Fibroblast of skin of back (primary cell): Measurements from ENCODE around the gene ZSCAN23. TPM values are rescaled to one million over a fixed set of nuclear protein-coding genes. Genes with fewer than 3 reads are reported as not detected.
"Not testable (repeated sequence)": the region's sequence is repeated elsewhere in the genome, so short reads cannot be mapped to it uniquely, and the experiment has no call there.

Experiments
- DNase-seq: peaks from one replicate; pipeline ENCODE4 v3.0.0-alpha.2; 2013
- polyA plus RNA-seq, 2 experiments: library from polyadenylated mRNA; unstranded; fragments of 120-200 nt; gene quantifications; one replicate each; pipeline ENCODE4 v1.2.1, GENCODE V29; 2013; ENCODE audit not compliant: insufficient read length in 2 of 2

The ZSCAN23 gene
- polyA plus RNA-seq (2013, experiment 1 of 2; ENCODE audit: insufficient read length) = 1.3 TPM
- polyA plus RNA-seq (2013, experiment 2 of 2; ENCODE audit: insufficient read length) = 2.0 TPM

GRCh38 chr6:28443112-28443773 is at the start of gene ZSCAN23:
TSS of gene ZSCAN23 (minus strand) at chr6:28443491. CDS start at chr6:28436266, 7,225 bp downstream.
- peak; percentile 88 for DNase-seq

GRCh38 chr6:28491984-28492317 is 48.7 kb upstream of the ZSCAN23 start:
- DNase-seq = no peak

DNA sequence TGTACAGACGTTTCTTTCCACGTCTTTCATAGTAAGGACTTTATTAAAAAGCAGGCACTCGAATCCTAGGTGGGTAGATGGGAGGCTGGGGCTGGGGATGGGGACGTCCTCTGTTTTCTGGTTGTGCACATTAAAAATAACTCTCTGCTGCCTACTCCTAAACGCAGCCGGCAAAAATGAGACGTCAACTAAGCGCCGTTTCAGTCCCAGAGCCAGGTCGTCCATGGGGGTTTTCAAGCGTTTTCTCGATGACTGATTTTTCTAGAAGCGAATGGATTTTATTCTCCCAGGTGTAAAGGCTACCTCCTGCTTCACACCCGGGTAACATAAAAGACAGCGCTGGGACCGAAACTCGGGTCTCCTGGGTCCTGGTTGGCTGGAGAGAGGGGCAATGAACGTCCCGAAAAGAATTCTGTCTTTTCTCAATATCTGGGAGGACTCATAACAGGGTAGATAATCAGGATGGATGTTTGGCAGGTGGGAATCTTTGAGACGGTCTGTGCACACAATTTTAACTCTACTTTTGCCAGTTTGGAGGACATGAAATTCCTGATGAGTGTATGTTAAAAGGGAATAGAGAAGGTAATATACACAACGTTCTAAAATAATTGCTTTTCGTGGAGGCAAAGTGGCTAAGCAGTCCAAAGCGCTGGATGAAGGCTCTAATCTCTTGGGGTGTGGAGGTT is 47.1 kb upstream of the ZSCAN23 start:
- no peak for DNase-seq

DNA sequence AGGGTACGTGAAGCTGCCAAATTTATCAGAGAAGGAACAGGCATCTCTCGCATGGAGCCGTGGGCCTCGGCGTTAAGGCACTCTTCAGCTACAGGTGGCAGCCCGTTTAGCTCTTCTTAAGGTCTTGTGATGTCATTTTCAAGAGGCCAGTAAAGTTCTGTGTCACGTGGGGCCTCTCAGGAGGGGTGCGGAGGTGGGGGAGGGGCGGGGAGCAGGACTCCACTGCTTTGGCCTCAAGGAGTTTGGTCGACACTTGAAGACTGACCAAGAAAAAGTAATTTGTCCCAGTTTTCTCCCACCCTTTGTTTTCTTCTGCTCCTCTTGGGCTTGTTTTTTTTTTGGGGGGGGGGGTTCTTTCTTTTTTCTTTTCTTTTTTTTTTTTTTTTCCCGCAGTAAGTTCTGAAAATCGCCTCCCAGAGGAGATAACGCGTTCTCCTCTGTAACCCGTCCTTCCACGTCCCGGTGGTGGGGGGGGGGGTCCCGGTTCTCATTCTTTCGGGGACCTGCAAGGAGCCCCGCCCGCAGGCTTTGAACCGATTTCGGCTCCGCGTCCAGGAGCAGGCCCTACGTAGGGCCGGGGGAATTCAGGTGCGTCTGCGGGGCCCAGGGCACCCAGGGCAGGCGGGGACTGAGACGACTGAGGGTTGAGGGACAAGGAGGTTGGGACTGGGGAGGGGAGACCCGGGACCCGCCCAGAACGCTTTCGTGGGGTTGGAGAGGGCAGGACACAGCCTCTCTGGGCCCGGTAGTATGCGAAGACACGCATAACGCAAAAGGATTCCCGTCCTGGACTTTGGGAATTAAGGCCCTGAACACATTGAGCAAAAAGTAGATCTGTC is 46.3 kb upstream of the ZSCAN23 start:
- DNase-seq = peak; percentile 73

GRCh38 chr6:28488916-28489365 is 45.6 kb upstream of the ZSCAN23 start:
- DNase-seq = peak; percentile 75

- DNase-seq = no peak
Observed at GRCh38 chr6:28486988-28487742, 43.9 kb upstream of the ZSCAN23 start.

GRCh38 chr6:28486533-28486932 is 43.2 kb upstream of the ZSCAN23 start:
- DNase-seq = no peak

GRCh38 chr6:28485482-28485881 is 42.2 kb upstream of the ZSCAN23 start:
- no peak for DNase-seq

DNA sequence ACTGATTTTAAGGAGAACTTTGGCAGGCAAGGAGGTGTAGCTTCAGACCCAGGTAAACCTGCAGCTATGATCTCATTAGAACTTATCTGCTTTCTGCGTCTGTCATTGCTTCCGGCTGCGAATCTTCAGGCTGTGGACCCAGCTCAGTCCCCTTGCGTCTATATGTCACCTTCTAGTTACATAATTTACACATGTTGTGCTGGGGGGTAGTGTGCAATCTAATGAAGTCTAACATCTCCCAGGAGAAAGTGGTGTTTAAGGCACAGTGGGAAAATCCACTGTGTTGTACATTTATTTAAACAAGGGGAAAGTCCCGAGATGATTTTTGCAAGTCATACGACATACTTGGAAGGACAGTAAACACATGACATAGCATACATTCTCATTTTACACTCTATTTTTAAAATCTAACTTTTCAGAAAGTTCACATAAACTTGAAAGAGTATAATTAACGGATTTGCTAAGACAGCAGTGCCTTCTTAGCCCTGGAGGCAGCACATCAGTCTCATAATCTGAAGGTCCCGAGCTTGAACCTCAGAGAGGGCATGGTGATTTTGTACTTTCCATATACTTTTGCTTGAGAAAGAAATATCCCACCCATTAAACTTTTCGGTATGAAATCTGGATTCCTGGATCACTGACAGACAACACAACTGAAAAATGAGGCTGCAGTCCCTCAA is 37.1 kb upstream of the ZSCAN23 start:
- DNase-seq = no peak

- no peak for DNase-seq
Observed at GRCh38 chr6:28478518-28478917, 35.2 kb upstream of the ZSCAN23 start.

GRCh38 chr6:28474441-28475219 is 31.3 kb upstream of the ZSCAN23 start:
- DNase-seq = peak; percentile 82

GRCh38 chr6:28469153-28469745 is 26.0 kb upstream of the ZSCAN23 start:
- DNase-seq = not testable (repeated sequence)

- no peak for DNase-seq
Observed at GRCh38 chr6:28468056-28468455, 24.8 kb upstream of the ZSCAN23 start.

DNA sequence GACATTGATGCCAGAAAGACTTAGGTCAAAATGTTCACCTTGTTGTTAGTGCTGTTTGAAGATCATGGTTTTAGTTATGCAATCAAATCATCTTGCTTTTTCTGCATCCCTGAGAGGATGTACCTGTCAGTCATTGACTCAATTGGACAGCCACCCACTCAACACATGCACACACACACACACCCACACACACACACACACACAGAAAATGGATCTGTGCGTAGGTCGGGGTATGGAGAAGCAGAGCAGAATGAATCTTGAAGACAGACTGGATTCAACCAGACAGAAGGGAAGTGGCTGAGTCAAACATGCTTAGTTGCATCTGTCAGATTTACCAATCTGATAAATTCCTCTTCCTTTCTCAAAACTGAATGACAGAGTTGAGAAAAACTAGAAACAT is 19.1 kb upstream of the ZSCAN23 start:
- DNase-seq = no peak

DNA sequence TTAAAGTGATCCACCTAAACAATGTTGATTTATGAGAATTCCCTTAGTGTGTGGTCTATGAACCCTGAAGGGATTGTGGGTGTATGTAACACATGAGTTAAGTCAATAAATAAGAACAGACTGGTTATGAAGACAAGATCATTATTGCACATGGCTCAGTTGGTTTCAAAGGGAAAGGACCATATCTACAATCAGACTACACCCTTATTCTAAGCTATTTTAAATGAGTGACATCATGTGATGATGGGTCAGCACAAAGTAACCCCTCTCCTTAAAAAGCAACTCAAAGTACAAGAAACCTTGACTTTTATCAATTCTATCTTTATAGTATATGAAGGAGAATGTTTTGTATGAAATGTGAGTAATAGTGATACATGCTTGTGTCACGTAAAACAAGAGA is 15.3 kb upstream of the ZSCAN23 start:
- DNase-seq = no peak

DNA sequence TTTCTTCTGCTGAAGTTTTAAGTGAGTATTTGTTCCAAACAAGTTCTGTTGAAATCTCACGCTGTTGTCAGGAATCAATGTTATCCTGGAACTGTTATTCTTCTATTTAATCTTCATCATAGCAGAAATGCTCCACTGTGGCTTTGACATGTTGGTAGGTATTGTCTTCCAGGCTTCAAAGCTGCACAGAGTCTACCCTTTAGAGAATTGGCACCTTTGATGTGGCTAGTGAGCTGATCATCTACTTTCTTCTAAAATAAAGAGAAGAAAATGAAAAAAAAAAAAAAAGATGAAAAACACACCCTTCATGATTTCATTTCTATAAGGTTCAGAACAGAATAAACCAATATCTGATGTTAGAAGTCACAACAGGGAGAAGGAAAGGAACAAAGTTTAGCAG is 5.8 kb upstream of the ZSCAN23 start:
- DNase-seq = no peak

GRCh38 chr6:28447512-28447906 is 4.2 kb upstream of the ZSCAN23 start:
- DNase-seq = not testable (repeated sequence)

GRCh38 chr6:28446818-28447511 is 3.7 kb upstream of the ZSCAN23 start:
- peak; percentile 11 for DNase-seq

- DNase-seq = peak; percentile 23
Observed at GRCh38 chr6:28444759-28445158, 1.5 kb upstream of the ZSCAN23 start.

GRCh38 chr6:28442586-28442985 is 705 bp downstream of the ZSCAN23 start:
- DNase-seq = no peak
